Ureter (tissue), 1 donor: ENCODE results near the gene SNX13. TPM values are rescaled to one million over a fixed set of nuclear protein-coding genes. Genes with fewer than 3 reads are reported as not detected.

Source experiments
- DNase-seq: peaks from one replicate; pipeline ENCODE4 v3.0.0-alpha.2; 2020; ENCODE audit warnings: low spot score
- total RNA-seq: library from RNA; stranded (reverse); gene quantifications from one replicate; pipeline ENCODE4 v1.2.4, GENCODE V29; 2023
- donor health status: DM: yes; HTN: yes; CAD: no.

SNX13 gene
- total RNA-seq, 1 donor from 2014 or later: 66.3 TPM

DNA sequence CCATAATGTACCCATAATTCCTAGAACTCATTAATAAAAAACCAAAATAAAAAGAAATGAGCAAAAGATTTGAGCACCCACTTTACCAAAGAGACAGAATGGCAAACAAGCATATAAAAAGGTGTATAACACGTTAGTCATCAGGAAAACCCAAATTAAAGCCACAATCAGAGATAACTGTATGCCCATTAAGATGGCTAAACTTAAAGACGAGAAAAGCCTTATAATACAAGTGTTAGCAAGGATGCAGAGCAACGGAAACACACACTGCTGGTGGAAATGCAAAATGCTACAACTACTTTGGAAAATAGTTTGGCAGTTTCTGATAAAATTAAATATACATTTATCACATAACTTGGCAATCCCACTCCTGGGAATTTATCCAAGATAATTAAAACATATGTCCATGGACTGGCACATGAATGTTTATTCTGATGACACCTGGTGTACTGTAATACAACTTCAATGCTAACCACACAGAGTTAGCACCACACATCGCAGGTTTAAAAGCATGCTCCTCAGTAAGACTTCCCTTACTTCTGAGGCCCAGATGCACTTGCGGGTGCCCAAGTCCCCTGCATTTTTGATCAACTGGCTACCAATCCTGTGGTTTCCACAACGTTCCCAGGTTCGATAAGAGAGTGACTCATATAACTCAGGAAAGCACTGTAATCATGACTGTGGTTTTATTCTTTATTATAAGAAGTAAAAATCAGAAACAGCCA, 158.6 kb downstream of the SNX13 start:
- no peak for DNase-seq

- no peak for DNase-seq
Measured at GRCh38 chr7:17779381-17779780, 160.9 kb downstream of the SNX13 start.

GRCh38 chr7:17774716-17775288, 165.5 kb downstream of the SNX13 start:
- DNase-seq: no peak

GRCh38 chr7:17774248-17774647, 166.0 kb downstream of the SNX13 start:
- DNase-seq: no peak

- no peak for DNase-seq
Measured at GRCh38 chr7:17773289-17773626, 167.0 kb downstream of the SNX13 start.

GRCh38 chr7:17772581-17773288, 167.6 kb downstream of the SNX13 start:
- DNase-seq: no peak

- no peak for DNase-seq
Measured at GRCh38 chr7:17771901-17772408, 168.3 kb downstream of the SNX13 start.

GRCh38 chr7:17770710-17771375, 169.5 kb downstream of the SNX13 start:
- no peak for DNase-seq

- peak; percentile 63 for DNase-seq
Measured at GRCh38 chr7:17769918-17770317, 170.4 kb downstream of the SNX13 start.

GRCh38 chr7:17758008-17758407, 182.3 kb downstream of the SNX13 start:
- no peak for DNase-seq

GRCh38 chr7:17746020-17746530, 194.2 kb downstream of the SNX13 start:
- DNase-seq: no peak

GRCh38 chr7:17745610-17746009, 194.7 kb downstream of the SNX13 start:
- no peak for DNase-seq

DNA sequence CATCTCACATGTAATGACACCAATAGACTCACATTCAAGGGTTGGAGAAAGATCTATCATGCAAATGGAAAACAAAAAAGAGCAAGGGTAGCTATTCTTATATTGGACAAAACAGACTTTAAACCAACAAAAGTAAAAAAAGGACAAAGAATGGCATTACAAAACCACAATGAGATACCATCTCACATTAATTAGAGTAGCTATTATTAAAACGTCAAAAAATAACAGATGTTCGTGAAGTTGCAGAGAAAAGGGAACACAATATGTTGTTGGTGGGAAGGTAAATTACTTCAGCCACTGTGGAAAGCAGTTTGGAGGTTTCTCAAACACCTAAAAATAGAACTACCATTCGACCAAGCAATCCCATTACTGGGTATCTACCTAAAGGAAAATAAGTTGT, 197.0 kb downstream of the SNX13 start:
- no peak for DNase-seq

DNA sequence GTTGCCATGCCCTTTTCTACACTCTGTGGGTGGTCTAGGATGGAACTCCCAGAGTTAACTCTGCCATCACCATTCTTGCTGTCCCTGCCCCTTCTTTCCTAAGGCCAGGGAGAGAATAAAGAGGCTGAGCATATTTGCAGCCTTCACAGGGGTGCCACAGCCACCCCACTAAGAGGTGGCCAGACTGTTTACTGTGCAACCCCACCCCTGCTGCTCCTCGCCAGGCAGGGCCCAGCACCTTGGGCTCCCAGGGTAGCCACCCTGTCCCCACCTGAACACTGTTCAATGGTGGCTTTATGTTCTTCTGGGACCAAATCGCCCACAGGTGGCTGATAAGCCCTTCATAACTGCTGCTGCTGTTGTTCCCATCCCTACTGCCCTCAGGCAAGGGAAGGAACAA, 198.9 kb downstream of the SNX13 start:
- no peak for DNase-seq

Other genes starting within 250 kb of the SNX13 start
- not detected for gene PRPS1L1, start 87.4 kb upstream of the SNX13 start, total RNA-seq